ENCODE results near the gene PPP1R14C. TPM values are rescaled to one million over a fixed set of nuclear protein-coding genes. Genes with fewer than 3 reads are reported as not detected.
A peak's percentile ranks its signal among the peaks of the same experiment; 100 is the strongest.
"Not testable (repeated sequence)": the region's sequence is repeated elsewhere in the genome, so short reads cannot be mapped to it uniquely, and the experiment has no call there.

The PPP1R14C gene
- polyA plus RNA-seq, 10 donors, result 23.2 to 61.4 (median 39.5) TPM

DNA sequence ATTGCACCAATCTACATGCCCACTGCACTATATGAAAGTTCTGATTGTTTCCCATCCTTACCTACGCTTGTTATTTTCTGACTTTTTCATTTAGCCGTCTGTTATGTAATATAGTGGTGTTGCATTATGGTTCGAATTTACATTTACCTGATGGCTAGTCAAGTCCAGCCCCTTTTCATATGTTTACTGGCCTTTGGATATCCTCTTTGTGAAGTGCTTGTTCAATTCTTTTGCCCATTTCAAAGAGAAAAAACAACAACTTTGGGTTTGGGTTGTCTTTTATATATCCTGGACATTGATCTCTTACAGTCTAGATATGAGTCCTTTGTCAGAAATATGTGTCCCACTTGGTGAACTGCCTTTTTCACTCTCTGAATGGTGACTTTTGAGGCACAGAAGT, 21.1 kb downstream of the PPP1R14C start:
- DNase-seq, result no peak

GRCh38 chr6:150165020-150165702, 22.3 kb downstream of the PPP1R14C start:
- DNase-seq, result no peak

DNA sequence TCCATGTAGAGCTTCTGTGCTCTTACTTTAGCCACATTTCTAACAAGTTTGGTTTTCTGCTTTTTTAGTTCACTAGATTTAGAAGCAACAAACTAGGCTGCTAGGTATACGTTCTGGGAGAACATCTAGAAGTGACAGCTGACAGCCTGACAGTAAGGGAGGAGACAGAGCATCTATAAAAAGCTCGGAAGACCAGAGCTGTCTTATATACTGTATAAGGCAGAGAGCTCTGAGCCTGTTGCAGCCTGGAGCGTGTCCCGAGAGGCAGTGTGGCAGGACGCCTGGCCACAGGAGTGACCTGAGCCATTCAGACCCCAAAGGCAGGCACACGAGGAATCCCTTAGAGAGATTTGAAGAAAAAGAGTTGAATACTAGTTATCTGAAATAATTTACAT, 24.6 kb downstream of the PPP1R14C start:
- DNase-seq, result peak in 1 of 3 donors; percentile 43

- DNase-seq, result no peak
Observed at GRCh38 chr6:150169181-150169580, 26.3 kb downstream of the PPP1R14C start.

- DNase-seq, result peak in 1 of 3 donors; percentile 67
Observed at GRCh38 chr6:150169609-150170008, 26.8 kb downstream of the PPP1R14C start.

- no peak for DNase-seq
Observed at GRCh38 chr6:150172929-150173328, 30.1 kb downstream of the PPP1R14C start.

DNA sequence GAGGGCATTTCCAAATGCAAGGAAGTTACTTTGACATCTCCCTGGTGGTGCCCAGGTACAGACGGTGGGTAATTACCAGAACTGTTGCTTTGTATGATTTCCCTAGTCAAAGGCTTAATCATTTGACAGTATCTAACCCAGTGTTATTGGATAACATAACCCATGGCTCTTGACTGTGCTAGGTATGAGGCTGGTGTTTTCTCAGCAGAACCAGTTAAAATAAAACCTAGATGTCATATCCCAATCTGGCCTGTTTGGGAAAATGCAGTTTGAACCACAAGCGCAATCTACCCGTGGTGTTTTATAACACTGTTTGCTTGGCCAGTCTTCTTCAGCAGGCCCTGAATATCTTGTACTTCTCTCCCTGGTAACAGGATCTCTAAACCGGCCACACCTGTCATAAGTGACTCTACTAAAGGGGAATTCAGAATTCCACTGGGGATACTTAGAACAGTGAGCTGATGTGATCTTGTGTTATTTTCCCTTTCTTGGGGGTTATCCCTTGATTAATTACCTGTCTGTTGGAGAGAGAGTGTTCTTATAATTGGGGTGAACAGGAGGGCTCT, 32.8 kb downstream of the PPP1R14C start:
- DNase-seq, result no peak

GRCh38 chr6:150176152-150176551, 33.3 kb downstream of the PPP1R14C start:
- no peak for DNase-seq

GRCh38 chr6:150176659-150177058, 33.8 kb downstream of the PPP1R14C start:
- no peak for DNase-seq

- DNase-seq, result no peak
Observed at GRCh38 chr6:150177259-150177951, 34.6 kb downstream of the PPP1R14C start.

- DNase-seq, result peak in 1 of 3 donors; percentile 65
Observed at GRCh38 chr6:150177952-150178520, 35.2 kb downstream of the PPP1R14C start.

GRCh38 chr6:150179030-150179429, 36.2 kb downstream of the PPP1R14C start:
- DNase-seq, result no peak

DNA sequence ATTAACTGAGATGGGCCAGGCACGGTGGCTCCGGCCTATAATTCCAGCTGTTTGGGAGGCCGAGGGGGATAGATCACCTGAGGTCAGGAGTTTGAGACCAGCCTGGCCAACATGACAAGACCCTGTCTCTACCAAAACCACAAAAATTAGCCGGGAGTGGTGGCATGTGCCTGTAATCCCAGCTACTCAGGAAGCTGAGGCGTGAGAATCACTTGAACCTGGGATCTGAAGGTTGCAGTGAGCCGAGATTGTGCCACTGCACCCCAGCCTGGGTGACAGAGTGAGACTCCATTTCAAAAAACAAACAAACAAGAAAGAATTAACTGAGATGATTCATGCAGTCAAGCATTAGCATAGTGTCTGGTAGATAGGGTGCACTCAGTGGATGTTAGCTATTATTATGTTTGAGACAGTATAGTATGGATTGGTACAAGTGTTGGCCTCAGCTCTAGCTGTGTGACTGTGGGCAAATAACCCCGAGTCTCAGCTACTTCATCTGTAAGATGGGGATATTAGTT, 37.1 kb downstream of the PPP1R14C start:
- not testable (repeated sequence) for DNase-seq

GRCh38 chr6:150180517-150180916, 37.7 kb downstream of the PPP1R14C start:
- DNase-seq, result no peak

DNA sequence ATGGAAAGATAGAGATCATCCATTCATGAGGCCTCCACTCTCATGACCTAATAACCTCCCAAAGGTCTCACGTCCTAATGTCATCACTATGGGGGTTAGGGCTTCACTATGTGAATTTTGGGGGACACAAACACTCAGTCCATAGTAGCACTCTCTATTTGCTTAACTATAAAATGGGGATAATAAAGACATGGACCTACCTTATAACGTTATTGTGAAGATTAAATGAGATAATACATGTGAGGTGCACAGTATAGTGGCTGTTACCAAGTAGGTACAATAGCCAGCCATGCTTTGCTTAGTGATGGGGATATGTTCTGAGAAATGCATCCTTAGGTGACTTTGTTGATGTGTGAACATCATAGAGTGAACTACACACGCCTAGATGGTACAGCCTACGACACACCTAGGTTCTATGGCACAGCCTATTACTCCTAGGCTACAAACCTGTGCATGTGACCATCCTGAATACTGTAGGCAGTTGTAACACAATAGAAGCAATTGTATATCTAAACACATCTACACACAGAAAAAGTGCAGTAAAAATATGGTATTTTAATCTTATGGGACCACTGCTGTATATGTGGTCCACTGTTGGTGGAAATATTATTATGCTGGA, 39.7 kb downstream of the PPP1R14C start:
- DNase-seq, result no peak

DNA sequence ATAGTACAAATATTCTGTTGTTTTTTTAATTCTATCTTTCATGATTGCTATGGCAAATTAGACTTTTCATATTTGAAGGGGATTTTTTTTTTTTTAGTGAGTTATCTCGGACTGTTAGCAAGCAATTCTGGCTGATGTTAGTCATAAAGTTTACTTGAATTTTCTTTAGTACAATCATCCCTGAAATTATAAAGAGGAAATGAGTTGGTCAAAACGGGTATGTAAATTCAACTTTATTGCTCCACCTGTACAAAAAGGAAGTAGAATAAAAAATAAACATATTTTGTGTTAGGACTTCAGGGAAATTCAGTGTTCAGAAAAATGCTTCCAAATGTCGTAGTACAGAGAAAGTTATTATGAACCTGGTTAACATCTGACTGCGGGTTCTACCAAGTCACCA, 40.3 kb downstream of the PPP1R14C start:
- no peak for DNase-seq

DNA sequence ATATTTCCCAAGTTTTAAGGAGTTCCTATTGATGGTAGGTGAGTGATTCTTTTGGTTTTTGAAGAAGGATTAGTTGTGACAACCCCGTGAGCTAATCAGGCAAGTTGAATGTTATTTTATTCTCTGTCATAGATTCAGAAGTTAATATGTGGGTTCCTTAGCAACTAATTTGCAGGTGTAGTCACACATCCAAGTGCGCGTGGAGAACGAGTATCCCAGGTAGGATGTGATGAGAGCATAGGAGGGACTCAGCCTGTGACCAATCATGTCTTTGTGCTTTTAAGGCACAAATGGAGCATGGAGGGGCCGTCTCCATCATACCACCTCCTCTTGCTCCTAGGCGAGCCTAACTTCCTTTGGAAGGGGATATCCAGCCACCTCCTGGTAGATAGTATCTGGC, 41.1 kb downstream of the PPP1R14C start:
- DNase-seq, result no peak

DNA sequence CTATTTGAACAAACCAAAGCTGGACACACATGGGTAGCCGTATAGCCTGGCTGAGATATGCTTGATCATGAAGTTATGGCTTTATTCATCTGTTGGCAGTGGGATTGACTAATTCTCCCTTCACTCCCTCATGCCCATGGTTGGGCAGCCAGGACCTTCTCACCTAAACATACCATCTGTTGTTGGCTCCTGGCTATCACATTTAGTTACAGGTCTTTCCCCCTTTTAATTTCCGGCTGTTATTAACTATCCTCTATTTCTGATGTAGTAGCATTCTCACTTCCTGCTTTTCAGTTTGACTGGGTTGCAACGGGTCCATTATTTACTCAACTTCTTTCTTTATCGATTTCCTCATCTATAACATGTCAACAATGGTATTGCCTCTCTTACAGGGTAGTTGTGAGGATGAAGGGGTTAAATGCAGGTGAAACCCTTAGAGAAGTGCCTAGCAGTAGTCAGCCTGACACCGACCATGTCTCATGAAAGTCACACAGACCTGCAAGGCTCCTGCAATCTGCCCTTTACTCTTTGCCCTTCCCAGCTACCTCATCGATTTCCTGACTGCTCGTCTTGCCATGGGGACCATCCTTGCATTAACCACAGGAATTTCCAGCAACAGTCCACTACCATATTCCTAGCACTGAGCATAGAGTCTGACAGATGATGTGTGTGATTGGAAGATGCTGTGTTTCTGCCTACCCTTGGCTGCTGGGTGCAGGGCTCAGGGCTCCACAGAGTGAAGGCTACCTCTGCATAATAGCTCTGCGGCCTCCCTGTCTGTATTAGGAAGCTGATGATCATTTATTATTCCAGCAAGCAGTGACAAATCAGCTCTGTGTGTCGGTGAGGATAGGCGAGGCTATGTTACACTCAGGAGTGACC, 42.2 kb downstream of the PPP1R14C start:
- DNase-seq, result no peak

DNA sequence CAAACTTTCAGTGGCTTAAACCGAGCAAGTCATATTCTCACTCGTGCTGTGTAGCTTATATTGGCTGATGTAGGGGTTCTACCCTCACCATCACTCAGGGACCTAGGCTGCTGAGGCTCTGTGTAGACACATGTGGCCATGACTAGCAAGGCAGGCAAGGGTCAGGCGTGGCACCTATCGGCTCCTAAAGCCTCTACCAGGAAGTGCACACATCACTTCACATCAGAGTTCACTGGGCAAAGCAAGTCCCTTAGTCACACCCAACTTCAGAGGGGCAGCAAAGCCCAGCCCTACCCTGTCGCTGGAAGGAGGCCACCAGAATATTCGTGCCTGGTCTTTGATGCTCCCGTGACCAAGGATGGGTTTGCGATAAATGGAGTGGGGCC, 42.9 kb downstream of the PPP1R14C start:
- DNase-seq, result no peak

- DNase-seq, result no peak
Observed at GRCh38 chr6:150186129-150186898, 43.5 kb downstream of the PPP1R14C start.
